GM20000 (cell line): ENCODE results near the gene STAU1.
A peak's percentile ranks its signal among the peaks of the same experiment; 100 is the strongest.
"Not testable (repeated sequence)": the region's sequence is repeated elsewhere in the genome, so short reads cannot be mapped to it uniquely, and the experiment has no call there.

Source experiments
- DNase-seq: peaks from one replicate; pipeline ENCODE4 v3.0.0; 2012; ENCODE audit warnings: low spot score
- TF ChIP-seq, protein P1 (sequence below): IDR thresholded peaks from 2 replicates; pipeline ENCODE4 v1.5.1; 2012; ENCODE audit warnings: mild to moderate bottlenecking, control low read depth; ENCODE audit errors: extremely low read depth, missing control alignments

Gene STAU1

DNA sequence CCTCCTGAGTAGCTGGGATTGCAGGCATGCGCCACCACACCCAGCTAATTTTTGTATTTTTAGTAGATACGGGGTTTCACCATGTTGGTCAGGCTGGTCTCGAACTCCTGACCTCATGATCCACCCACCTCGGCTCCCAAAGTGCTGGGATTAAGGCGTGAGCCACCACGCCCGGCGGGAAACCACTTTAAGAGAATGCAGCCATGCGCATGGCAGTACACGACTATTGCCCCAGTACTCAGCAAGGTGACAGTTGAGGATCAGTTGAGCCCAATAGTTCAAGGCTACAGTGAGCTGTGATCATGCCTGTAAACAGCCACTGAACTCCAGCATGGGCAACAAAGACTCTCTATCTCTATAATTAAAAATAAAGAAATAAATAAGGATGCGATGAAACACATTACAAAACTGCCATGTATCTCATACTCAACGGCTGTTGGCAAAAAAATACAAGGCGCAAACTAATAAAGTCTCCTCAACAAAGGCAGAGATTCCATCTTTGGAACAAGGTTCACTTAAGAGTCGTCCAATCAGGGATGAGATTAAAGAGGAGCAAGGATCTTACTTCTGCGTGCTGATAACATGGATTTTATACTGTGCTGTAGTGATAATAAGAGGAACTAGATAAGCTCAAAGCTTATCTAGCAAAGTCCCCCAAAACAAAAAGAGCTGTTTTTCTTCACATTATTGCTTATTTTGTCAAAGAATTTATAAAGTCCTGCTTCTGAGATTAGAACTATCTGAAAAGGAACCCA is 51.1 kb downstream of the STAU1 start:
- DNase-seq = no peak
- TF ChIP-seq, protein P1, sequence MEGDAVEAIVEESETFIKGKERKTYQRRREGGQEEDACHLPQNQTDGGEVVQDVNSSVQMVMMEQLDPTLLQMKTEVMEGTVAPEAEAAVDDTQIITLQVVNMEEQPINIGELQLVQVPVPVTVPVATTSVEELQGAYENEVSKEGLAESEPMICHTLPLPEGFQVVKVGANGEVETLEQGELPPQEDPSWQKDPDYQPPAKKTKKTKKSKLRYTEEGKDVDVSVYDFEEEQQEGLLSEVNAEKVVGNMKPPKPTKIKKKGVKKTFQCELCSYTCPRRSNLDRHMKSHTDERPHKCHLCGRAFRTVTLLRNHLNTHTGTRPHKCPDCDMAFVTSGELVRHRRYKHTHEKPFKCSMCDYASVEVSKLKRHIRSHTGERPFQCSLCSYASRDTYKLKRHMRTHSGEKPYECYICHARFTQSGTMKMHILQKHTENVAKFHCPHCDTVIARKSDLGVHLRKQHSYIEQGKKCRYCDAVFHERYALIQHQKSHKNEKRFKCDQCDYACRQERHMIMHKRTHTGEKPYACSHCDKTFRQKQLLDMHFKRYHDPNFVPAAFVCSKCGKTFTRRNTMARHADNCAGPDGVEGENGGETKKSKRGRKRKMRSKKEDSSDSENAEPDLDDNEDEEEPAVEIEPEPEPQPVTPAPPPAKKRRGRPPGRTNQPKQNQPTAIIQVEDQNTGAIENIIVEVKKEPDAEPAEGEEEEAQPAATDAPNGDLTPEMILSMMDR = no peak

DNA sequence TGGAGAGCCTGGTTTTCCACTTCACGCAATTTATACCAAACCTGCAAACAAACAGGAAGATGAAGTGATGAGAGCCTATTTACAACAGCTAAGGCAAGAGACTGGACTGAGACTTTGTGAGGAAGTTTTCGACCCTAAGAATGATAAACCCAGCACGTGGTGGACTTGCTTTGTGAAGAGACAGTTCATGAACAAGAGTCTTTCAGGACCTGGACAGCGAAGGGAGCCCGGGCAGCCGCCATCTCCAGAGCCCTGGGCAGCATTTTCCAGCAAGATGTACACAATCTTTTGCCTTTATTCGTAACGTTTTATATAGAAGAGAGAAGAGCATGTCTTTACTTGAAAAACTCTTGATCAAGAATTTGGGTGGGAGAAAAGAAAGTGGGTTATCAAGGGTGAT is 53.3 kb downstream of the STAU1 start:
- DNase-seq = not testable (repeated sequence)

DNA sequence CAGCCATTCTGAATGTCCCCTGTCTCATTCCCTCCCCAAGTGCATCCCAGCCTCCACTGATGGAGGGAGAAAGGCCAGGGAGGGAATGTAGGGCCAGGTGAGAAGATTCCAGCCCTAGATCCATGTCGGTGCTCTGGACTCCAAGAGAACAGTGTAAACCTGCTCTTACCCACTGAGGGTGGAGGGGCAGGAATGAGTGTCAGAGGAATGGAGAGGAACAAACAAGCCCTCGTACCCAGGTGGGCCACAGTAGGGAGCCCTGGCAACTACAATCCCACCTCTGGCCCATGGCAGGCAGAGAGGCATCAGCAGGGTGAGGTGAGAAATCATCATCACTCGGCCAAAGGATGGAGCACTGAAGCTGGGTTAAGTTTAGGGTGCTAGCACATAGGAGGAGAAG is 54.6 kb downstream of the STAU1 start:
- TF ChIP-seq, protein P1 = no peak
- DNase-seq = no peak

DNA sequence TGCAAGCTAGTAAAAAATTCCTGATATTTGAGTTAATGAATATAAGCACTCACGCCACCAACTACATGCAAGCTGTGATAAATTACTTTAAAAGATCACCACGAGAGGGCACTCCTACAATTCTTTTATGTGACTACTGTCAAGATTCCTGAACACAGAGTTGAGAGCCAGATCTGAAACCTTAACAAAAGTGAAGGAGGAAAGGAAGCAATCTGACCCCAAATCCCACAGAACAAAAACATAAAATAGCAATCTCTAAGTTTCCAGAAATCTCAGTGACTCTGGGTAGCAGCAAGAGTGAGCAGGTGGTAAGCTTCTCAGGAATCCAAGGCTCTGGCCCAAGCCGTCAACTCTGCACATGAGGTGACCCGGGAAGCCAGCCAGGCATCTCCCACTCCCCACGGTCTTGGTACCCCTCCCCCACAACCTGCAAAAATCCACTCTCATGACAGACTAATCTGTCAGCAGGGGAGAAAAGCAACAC is 55.1 kb downstream of the STAU1 start:
- TF ChIP-seq, protein P1 = peak; percentile 19

DNA sequence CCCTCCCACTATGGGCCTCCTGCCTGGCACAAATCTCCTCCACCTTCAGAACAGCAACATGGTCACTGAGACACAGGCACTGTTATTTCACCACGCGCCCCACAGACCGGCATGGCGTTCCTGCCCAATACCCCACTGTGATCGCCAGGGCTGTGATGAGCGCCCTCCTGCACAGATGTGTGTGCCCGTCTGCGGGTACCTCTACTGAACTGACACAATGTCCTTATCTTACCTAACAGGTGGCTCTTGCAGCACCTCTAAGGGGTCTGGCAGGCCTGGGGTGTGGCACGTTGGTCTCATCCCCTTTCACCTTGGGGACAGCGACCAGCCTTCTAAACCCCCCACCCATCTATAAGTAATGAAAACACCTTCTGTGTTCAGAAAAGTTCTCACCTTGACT is 64.2 kb downstream of the STAU1 start:
- DNase-seq = no peak
- TF ChIP-seq, protein P1 = no peak

More for the DNA sequence above, 55.1 kb downstream of the STAU1 start:
- peak; percentile 54 for DNase-seq

DNA sequence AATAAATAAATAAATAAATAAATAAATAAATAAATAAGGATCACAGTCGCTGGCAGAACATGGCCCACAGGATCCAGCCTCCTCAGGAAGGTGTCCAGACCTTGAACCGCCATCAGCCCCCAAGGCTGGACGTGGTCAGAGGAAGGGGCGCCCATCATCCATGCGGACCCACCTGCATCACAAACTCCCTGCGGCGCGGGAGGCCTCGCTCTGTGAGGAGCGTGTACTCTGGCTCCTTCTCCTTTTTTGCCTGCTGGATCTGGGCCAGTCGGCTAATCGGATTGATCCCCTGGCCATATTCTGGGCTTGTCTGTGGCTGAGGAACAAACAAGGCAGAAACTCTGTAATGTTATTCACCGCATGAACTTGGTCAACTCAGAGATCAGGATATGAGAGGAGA is 65.2 kb downstream of the STAU1 start:
- TF ChIP-seq, protein P1 = no peak
- DNase-seq = no peak

DNA sequence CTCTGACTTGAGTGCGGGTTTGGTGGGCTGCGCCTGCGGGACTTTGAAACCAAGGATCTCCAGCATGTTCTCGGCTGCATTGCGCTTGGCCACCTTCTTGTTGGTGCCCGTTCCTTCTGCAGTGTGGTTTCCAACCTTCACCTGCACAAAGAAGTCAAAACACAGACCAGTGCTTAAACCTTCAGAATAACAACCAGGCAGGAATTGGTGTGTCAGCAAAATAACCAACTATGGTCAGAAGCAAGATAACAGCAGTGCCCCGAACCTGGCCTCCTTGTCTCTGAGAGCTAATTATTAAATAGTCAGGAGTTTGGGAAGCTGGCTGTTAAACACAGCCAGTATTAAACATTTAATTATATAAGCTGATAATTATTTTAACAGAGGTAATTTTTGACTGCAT is 68.1 kb downstream of the STAU1 start:
- TF ChIP-seq, protein P1 = no peak
- no peak for DNase-seq

DNA sequence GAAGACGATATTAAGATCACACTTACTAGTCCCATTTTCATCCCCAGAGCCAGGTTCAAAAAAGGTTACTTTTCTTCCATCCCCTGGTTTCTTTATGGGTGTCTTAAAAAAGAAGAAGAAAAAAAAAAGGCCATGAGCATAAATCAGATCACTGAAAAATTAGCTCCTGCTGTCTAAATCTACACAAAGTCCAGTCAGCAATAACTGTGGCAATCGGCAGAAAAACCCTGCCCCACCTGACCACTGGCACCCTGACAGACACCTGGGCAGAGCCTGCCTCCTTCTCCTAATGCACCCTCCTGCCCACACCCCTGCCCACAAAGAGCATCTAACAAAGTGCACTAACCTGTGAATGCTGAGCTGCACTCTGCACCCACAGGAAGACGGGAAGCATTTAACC is 69.8 kb downstream of the STAU1 start:
- TF ChIP-seq, protein P1 = no peak
- no peak for DNase-seq
